Breast epithelium (tissue), 4 donors: Measurements from ENCODE around the gene DUSP16. TPM values are rescaled to one million over a fixed set of nuclear protein-coding genes. Genes with fewer than 3 reads are reported as not detected.

Experiments
- DNase-seq, 2 donors: peaks; one replicate each; pipeline ENCODE4 v3.0.0-alpha.2; 2019; ENCODE audit warnings: low spot score in 2 of 2
- H3K27ac ChIP-seq, 2 donors: fragments of 200-600 bp; sonication (generic) in 1 of 2; one replicate each; pipeline ENCODE4 v1.5.1; 2016 to 2019; ENCODE audit warnings: mild to moderate bottlenecking in 1 of 2
- H3K27me3 ChIP-seq, 2 donors: fragments of 200-600 bp; sonication (generic) in 1 of 2; one replicate each; pipeline versions ENCODE4 v1.5.1 to v1.6.0; 2017 to 2019; ENCODE audit warnings: control low read depth in 1 of 2, mild to moderate bottlenecking in 1 of 2
- H3K36me3 ChIP-seq: fragments of 200-600 bp; one replicate; pipeline ENCODE4 v1.5.1; 2019
- H3K4me1 ChIP-seq, 2 donors: fragments of 200-600 bp; sonication (generic); one replicate each; pipeline ENCODE4 v1.5.1; 2016 to 2019; ENCODE audit warnings: control low read depth in 1 of 2
- H3K4me3 ChIP-seq, 3 donors: fragments of 200-600 bp; sonication (generic); 1 replicate in 2 of 3; 2 replicates in 1 of 3; pipeline ENCODE4 v1.5.1; 2016 to 2019; ENCODE audit warnings: mild to moderate bottlenecking in 3 of 3, moderate library complexity in 2 of 3
- H3K9me3 ChIP-seq, 2 donors: fragments of 200-600 bp; sonication (generic) in 1 of 2; one replicate each; pipeline ENCODE4 v1.5.1; 2016 to 2019; ENCODE audit warnings: control low read depth in 1 of 2
- CTCF ChIP-seq, 3 donors: fragments of 450-650 bp; IDR thresholded peaks; one replicate each; pipeline ENCODE4 v1.5.1; 2016 to 2017; ENCODE audit warnings: antibody characterized with exemption in 3 of 3, mild to moderate bottlenecking in 3 of 3, moderate library complexity in 3 of 3
- POLR2A ChIP-seq: fragments of 450-650 bp; IDR thresholded peaks from one replicate; pipeline ENCODE4 v1.6.1; 2016; ENCODE audit warnings: antibody characterized with exemption, mild to moderate bottlenecking, moderate library complexity
- POLR2AphosphoS5 ChIP-seq, 3 donors: sonication (generic); formaldehyde crosslinking; IDR thresholded peaks; one replicate each; pipeline ENCODE4 v1.6.1; 2017; ENCODE audit warnings: antibody characterized with exemption in 3 of 3
- intact Hi-C: fragments of 100-400 bp; cut with DNase I; formaldehyde crosslinking; loops from one replicate; pipeline ENCODE4 v1.15.1; 2023; ENCODE audit warnings: low total_unique reads
- total RNA-seq, 3 donors: library from RNA; depleted of rRNA; stranded (reverse); fragments of >200 nt; gene quantifications; one replicate each; pipeline ENCODE4 v1.1.0, GENCODE V29; 2016

DUSP16 gene
- total RNA-seq, 3 donors from 2014 or later = 10.9 to 63.3 (median 61.0) TPM

GRCh38 chr12:12467688-12468261 lies 94.9 kb downstream of the DUSP16 start:
- Histone ChIP-seq H3K4me3 (no peak overlapping the region), H3K9me3 (no peaks in the 10 kb centered on the region), H3K4me1 (peaks cover 0 to 7% of the 10 kb centered on the region in 2 donors), H3K27me3 (no peaks in the 10 kb centered on the region), H3K36me3 (no peaks in the 10 kb centered on the region), H3K27ac (peak overlapping the region; percentile 84 to 89)
- intact Hi-C loops = no loop called here
- peak in 1 of 2 donors; percentile 85 for DNase-seq
- TF ChIP-seq POLR2A (no peak), POLR2AphosphoS5 (IDR thresholded peaks at IDR 0.05) (peak in 1 of 3 donors; percentile 49), CTCF (IDR thresholded peaks at IDR 0.05) (no peak)

- intact Hi-C loops = no loop called here
- Histone ChIP-seq H3K4me3 (no peak overlapping the region), H3K36me3 (no peaks in the 10 kb centered on the region), H3K4me1 (peaks cover 0 to 7% of the 10 kb centered on the region in 2 donors), H3K9me3 (no peaks in the 10 kb centered on the region), H3K27ac (peak overlapping the region; percentile 84 to 89), H3K27me3 (no peaks in the 10 kb centered on the region)
- no peak for DNase-seq
- TF ChIP-seq POLR2A = no peak
- no peak for TF ChIP-seq POLR2AphosphoS5 (IDR thresholded peaks at IDR 0.05)
- no peak for TF ChIP-seq CTCF (IDR thresholded peaks at IDR 0.05)
Measured at GRCh38 chr12:12467264-12467663, 95.4 kb downstream of the DUSP16 start.

- TF ChIP-seq POLR2AphosphoS5 (IDR thresholded peaks at IDR 0.05) = no peak
- no peak for TF ChIP-seq CTCF (IDR thresholded peaks at IDR 0.05)
- TF ChIP-seq POLR2A = no peak
- peaks cover 0 to 7% of the 10 kb centered on the region in 2 donors for H3K4me1 ChIP-seq
- H3K4me3 ChIP-seq = no peak overlapping the region
- DNase-seq = no peak
- H3K9me3 ChIP-seq = no peaks in the 10 kb centered on the region
- intact Hi-C loops = no loop called here
- no peaks in the 10 kb centered on the region for H3K36me3 ChIP-seq
- H3K27ac ChIP-seq = peak overlapping the region in 1 of 2 donors; percentile 84
- H3K27me3 ChIP-seq = no peaks in the 10 kb centered on the region
Measured at GRCh38 chr12:12466157-12466556, 96.5 kb downstream of the DUSP16 start.

GRCh38 chr12:12465522-12465921 lies 97.1 kb downstream of the DUSP16 start:
- Histone ChIP-seq H3K4me1 (peaks cover 0 to under 1% of the 10 kb centered on the region in 2 donors), H3K4me3 (no peak overlapping the region), H3K36me3 (no peaks in the 10 kb centered on the region), H3K27ac (peak overlapping the region; percentile 25 to 33), H3K9me3 (no peaks in the 10 kb centered on the region), H3K27me3 (no peaks in the 10 kb centered on the region)
- no peak for DNase-seq
- TF ChIP-seq POLR2A = no peak
- TF ChIP-seq CTCF (IDR thresholded peaks at IDR 0.05) = no peak
- no peak for TF ChIP-seq POLR2AphosphoS5 (IDR thresholded peaks at IDR 0.05)
- intact Hi-C loops = no loop called here

GRCh38 chr12:12461923-12462315 lies 100.7 kb downstream of the DUSP16 start:
- no peak for DNase-seq
- no peaks in the 10 kb centered on the region for H3K4me1 ChIP-seq
- H3K27ac ChIP-seq = no peak overlapping the region
- no peaks in the 10 kb centered on the region for H3K9me3 ChIP-seq
- intact Hi-C loops = no loop called here
- H3K4me3 ChIP-seq = no peak overlapping the region
- no peaks in the 10 kb centered on the region for H3K36me3 ChIP-seq
- no peaks in the 10 kb centered on the region for H3K27me3 ChIP-seq
- TF ChIP-seq POLR2AphosphoS5 (IDR thresholded peaks at IDR 0.05) (no peak), CTCF (IDR thresholded peaks at IDR 0.05) (no peak), POLR2A (no peak)
